ENCODE results near the gene FAM114A2.

- no peak for TF ChIP-seq ELF1 (IDR thresholded peaks at IDR 0.05; ENCODE audit: borderline replicate concordance, low read depth)
- no peak for TF ChIP-seq ATF3 (IDR thresholded peaks at IDR 0.05)
- TF ChIP-seq MAX (IDR thresholded peaks at IDR 0.05), result no peak
- no peak for TF ChIP-seq REST (IDR thresholded peaks at IDR 0.05; ENCODE audit: low read depth)
- no peak for TF ChIP-seq POLR2A (IDR thresholded peaks at IDR 0.05; ENCODE audit: borderline replicate concordance, extremely low read depth, insufficient read depth, insufficient read length)
- TF ChIP-seq CTCF (IDR thresholded peaks at IDR 0.05 in 2 of 3, conservative IDR thresholded peaks at IDR 0.05 in 1 of 3; ENCODE audit: borderline replicate concordance in 1 of 3, insufficient read depth in 1 of 3, low read depth in 2 of 3, low read length in 2 of 3), result no peak
- TF ChIP-seq JUND (IDR thresholded peaks at IDR 0.05), result no peak
Observed at GRCh38 chr5:153983885-153984284, 54.8 kb downstream of the FAM114A2 start.
